Kidney epithelial cell (primary cell): ENCODE measurements around the gene ADAP2. TPM values are rescaled to one million over a fixed set of nuclear protein-coding genes. Genes with fewer than 3 reads are reported as not detected.
"Not testable (repeated sequence)": the region's sequence is repeated elsewhere in the genome, so short reads cannot be mapped to it uniquely, and the experiment has no call there.

Source experiments
- DNase-seq: peaks from one replicate; pipeline ENCODE4 v3.0.0-alpha.2; 2010; ENCODE audit warnings: low read depth
- H3K27me3 ChIP-seq: 2 replicates; pipeline ENCODE4 v1.6.0; 2011; ENCODE audit warnings: low read length; ENCODE audit not compliant: control insufficient read depth, insufficient read depth
- H3K36me3 ChIP-seq: 2 replicates; pipeline ENCODE4 v1.5.1; 2011; ENCODE audit warnings: low read length; ENCODE audit not compliant: control insufficient read depth, insufficient read depth
- H3K4me3 ChIP-seq: 2 replicates; pipeline ENCODE4 v1.5.1; 2011; ENCODE audit warnings: low read depth, mild to moderate bottlenecking, control low read depth, low read length
- total RNA-seq: library from RNA; depleted of rRNA; stranded (reverse); fragments of >200 nt; gene quantifications from 2 replicates; pipeline ENCODE4 v1.2.3, GENCODE V29; 2015
- TF ChIP-seq, protein P1 (sequence below): IDR thresholded peaks from 2 replicates; pipeline ENCODE4 v1.5.1; 2011; ENCODE audit warnings: mild to moderate bottlenecking, moderate library complexity, low read length, control low read depth, inconsistent platforms; ENCODE audit not compliant: insufficient read depth, poor library complexity, severe bottlenecking

The ADAP2 gene
- total RNA-seq, 1 donor from 2014 or later = 10.0 TPM

GRCh38 chr17:30927756-30928155 lies 6.0 kb downstream of the ADAP2 start:
- Histone ChIP-seq H3K27me3 (peaks cover 6% of the 10 kb centered on the region), H3K36me3 (no peaks in the 10 kb centered on the region), H3K4me3 (no peak overlapping the region)
- no peak for DNase-seq
- TF ChIP-seq, protein P1, sequence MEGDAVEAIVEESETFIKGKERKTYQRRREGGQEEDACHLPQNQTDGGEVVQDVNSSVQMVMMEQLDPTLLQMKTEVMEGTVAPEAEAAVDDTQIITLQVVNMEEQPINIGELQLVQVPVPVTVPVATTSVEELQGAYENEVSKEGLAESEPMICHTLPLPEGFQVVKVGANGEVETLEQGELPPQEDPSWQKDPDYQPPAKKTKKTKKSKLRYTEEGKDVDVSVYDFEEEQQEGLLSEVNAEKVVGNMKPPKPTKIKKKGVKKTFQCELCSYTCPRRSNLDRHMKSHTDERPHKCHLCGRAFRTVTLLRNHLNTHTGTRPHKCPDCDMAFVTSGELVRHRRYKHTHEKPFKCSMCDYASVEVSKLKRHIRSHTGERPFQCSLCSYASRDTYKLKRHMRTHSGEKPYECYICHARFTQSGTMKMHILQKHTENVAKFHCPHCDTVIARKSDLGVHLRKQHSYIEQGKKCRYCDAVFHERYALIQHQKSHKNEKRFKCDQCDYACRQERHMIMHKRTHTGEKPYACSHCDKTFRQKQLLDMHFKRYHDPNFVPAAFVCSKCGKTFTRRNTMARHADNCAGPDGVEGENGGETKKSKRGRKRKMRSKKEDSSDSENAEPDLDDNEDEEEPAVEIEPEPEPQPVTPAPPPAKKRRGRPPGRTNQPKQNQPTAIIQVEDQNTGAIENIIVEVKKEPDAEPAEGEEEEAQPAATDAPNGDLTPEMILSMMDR = no peak

- no peak overlapping the region for H3K4me3 ChIP-seq
- H3K36me3 ChIP-seq = no peaks in the 10 kb centered on the region
- DNase-seq = no peak
- TF ChIP-seq, protein P1 = no peak
- no peaks in the 10 kb centered on the region for H3K27me3 ChIP-seq
Observed at GRCh38 chr17:30928584-30928983, 6.8 kb downstream of the ADAP2 start.

DNA sequence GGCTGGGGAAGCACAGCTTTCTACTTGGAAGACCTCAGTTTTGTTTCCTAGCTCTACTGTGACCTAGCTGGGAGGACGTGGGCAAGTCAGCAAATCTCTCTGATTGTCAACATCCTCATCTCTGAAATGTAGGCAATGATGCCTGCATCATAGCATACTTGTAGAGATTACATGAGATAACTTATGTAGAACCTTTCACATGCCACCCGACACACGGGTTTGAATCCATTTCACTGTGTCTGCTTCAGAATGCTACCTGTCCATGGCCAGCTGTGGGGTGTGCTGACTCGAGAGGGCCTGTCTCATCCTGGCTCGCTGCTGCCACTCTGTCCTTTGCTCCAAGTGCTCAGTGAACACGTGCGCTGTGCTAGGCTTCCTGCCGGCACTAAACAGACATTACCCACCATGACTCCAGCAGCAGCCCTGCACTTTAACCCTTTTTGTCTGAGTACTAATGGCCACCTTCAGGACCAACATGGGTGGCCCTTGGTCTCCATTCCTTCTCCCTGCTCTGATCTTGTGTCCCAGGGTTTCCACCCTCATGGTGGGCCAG lies 7.4 kb downstream of the ADAP2 start:
- TF ChIP-seq, protein P1 = no peak
- Histone ChIP-seq H3K4me3 (no peak overlapping the region), H3K27me3 (no peaks in the 10 kb centered on the region), H3K36me3 (no peaks in the 10 kb centered on the region)
- DNase-seq = no peak

- H3K36me3 ChIP-seq, H3K4me3 ChIP-seq, DNase-seq, H3K27me3 ChIP-seq: not testable (repeated sequence)
Observed at GRCh38 chr17:30929861-30930260, 8.1 kb downstream of the ADAP2 start.

DNA sequence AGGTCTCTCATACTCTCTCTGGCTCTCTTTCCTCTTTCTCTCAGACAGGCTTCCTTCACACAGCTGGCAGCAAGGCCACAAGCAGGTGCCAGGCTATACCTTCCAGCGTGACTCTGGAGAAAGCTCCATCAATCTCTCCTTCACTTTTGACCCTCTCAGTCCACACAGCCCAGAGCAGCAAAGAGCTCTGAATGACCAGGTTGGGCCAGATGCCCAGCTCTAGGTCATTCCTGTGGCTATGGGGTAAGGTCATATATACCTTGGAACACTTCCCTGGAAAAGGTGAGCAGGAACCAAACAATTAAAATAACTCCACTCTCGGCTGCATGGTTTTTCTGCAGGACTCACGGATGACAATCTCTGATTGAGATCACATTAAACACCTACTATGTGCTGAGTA lies 8.8 kb downstream of the ADAP2 start:
- Histone ChIP-seq H3K27me3 (no peaks in the 10 kb centered on the region), H3K36me3 (no peaks in the 10 kb centered on the region), H3K4me3 (no peak overlapping the region)
- no peak for DNase-seq
- TF ChIP-seq, protein P1 = no peak

DNA sequence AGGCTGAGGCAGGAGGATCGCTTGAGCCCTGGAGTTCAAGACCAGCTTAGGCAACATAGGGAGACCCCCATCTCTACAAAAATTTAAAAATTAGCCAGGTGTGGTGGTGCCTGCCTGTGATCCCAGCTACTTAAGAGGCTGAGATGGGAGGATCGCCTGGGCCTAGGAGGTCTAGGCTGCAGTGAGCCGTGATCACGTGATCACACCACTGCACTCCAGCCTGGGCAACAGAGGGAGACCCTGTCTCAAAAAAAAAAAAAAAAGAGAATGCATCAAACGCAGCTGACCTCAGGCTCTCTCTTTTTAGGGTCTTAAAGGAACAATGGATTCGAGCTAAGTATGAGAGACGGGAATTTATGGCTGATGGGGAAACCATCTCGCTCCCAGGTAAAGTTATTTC lies 9.8 kb downstream of the ADAP2 start:
- H3K27me3 ChIP-seq, DNase-seq: not testable (repeated sequence)

DNA sequence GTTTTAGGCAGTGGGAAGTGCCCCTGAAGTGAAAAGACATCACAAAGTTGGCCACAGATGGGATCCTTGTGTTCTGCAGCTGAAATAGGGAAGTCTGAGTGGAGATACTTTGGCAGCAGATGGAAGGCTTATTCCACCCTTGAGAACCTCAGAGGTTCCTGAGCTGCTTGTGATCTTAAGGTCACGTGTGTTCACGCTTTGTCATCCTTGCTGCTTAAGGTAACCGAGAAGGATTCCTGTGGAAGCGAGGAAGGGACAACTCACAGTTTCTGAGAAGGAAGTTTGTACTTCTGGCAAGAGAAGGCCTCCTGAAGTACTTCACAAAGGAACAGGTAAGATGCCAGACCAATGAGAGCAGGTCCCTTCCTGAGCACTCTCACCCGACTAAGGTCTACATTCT lies 12.2 kb downstream of the ADAP2 start:
- TF ChIP-seq, protein P1 = no peak
- H3K27me3 ChIP-seq = no peaks in the 10 kb centered on the region
- no peaks in the 10 kb centered on the region for H3K36me3 ChIP-seq
- H3K4me3 ChIP-seq = no peak overlapping the region
- no peak for DNase-seq

More for the DNA sequence above, 9.8 kb downstream of the ADAP2 start:
- not testable (repeated sequence) for H3K36me3 ChIP-seq, H3K4me3 ChIP-seq
